CD4-positive, alpha-beta T cell treated with Interleukin-15 for 1 hour (primary cell): ENCODE results near the gene PRSS50.
"Not testable (repeated sequence)": the region's sequence is repeated elsewhere in the genome, so short reads cannot be mapped to it uniquely, and the experiment has no call there.

ENCODE experiments used
- DNase-seq: peaks from one replicate; pipeline ENCODE4 v3.0.0-alpha.2; 2020

PRSS50 gene

DNA sequence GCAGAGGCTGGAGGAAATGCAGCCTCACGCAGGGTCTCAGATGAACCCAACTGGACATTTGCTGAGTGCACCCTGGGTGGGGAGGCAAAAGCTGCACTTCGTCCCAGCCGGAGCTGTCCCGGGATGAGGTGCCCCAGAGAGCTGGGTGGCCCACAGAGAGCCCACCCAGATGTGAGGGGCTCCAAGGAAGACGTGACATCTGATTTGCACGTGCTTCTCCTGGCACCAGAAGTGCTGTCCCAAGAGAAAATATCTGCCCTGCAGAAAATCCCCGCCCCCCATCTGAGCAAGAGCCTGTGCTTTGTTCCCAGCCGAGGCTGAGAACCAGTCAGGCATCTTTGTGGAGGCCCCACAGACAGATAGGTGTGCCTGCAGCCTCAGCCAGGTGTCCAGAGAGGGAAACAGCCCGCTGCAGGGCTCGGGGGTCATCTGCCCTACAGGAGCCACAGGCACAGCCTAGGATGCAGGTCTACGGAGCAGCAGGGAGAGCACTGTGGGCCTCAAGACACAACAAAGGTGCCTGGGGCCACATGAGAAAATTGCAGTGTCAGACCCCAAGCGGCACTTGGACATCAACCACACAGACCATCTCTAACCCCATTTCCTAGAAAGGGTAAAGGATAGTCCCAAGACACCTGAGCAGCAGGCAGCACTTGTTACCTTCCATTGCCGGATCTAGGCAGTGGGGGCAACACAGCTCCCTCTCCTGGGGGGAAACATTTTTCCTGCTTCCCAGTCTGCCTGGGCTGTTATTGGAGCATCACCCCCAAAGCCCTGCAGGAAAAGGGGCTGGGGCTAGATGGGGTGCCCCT is 10.7 kb downstream of the PRSS50 start:
- peak; percentile 9 for DNase-seq

DNA sequence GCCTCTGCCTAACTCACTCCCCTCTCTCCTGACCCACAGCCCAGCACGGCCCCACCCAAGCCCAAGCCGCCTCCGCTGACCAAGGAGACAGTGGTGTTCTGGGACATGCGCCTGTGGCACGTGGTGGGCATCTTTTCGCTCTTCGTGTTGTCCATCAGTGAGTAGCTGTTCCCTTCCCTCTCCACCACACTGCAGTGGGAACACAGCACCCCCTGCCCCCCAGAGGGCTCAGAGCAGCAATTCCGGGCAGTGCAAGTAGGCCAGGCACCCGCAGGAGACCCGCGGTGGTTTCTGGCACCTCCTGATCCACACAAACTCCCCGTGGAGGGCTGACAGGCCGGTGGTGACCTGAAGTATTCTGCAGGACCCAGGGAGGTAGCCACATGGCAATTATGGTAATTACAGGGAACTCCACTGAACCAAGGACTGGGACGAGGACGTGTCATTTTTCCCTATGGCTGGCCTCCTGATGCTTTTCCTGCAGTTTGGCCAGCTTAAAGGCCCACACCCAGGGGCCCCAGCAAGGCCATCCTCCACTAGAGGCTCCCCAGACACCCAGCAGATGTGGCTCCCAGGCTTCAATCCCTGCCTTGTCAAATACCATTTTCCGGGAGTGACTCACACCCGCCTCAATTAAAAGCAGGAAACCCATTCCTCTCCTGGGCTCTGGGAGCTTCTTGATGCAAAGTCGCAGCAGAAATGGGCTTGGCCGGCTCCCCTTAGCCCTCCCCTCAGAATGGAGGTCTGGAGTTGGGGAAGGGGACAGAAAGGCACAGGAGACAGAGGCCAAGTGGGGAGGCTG is 11.7 kb downstream of the PRSS50 start:
- DNase-seq: peak; percentile 11

DNA sequence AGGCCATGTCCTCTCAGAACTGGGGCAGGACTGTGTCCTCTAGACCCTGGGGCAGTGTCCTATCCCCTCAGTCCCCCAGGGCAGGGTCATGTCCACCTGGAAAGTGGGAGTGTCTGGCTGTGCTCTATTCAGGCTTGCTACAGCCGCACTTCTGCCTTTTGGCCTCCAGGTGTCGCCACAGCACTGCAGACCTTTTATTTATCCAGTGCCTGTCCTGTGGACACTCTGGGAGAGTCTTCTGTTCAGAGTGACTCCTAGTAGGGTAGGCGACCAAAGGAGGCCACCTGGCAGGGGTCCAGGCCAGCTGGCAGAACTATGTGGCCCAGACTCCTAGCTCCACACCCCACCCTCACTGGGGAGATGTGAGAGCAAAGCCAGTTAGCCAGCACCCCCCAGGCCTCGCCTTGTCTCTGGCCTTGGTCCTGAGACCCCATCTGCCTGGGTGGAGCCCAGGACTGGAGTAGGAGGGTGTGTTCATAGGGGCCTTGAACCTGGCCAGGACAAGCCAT is 12.6 kb downstream of the PRSS50 start:
- DNase-seq: peak; percentile 61

DNA sequence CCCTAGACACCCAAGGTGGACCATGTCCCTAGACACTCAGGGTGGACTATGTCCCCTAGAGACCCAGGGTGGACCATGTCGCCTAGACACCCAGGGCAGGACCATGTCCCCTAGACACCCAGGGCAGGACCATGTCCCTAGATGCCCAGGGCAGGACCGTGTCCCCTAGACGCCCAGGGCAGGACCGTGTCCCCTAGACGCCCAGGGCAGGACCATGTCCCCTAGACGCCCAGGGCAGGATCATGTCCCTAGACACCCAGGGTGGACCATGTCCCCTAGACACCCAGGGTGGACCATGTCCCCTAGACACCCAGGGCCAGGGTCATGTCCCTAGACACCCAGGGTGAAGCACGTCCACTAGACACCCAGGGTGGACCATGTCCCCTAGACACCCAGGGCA is 13.3 kb downstream of the PRSS50 start:
- not testable (repeated sequence) for DNase-seq

DNA sequence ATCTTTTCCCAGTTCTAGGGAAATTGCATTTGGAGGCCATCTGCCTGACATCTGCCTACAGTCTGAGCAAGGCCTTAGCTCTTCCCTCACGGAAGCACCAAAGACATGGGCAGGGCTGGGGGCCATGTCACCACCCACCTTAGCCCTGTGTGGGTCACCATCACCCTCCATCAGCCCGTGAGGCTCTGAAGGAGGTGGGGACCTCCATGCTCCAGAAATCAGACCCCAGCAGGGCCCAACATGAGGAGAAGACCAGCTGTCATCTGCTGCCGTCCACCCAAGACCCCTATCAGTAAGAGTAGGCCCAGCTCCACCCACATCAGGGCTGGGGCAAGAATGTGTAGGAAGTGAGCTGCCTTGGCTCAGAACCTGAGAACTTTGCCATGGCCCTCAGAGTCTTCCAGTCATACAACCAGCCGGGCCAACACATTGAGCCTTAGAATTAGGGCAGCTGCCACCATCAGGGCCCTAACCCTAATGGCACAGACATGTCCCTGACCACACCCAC is 14.6 kb downstream of the PRSS50 start:
- DNase-seq: no peak

DNA sequence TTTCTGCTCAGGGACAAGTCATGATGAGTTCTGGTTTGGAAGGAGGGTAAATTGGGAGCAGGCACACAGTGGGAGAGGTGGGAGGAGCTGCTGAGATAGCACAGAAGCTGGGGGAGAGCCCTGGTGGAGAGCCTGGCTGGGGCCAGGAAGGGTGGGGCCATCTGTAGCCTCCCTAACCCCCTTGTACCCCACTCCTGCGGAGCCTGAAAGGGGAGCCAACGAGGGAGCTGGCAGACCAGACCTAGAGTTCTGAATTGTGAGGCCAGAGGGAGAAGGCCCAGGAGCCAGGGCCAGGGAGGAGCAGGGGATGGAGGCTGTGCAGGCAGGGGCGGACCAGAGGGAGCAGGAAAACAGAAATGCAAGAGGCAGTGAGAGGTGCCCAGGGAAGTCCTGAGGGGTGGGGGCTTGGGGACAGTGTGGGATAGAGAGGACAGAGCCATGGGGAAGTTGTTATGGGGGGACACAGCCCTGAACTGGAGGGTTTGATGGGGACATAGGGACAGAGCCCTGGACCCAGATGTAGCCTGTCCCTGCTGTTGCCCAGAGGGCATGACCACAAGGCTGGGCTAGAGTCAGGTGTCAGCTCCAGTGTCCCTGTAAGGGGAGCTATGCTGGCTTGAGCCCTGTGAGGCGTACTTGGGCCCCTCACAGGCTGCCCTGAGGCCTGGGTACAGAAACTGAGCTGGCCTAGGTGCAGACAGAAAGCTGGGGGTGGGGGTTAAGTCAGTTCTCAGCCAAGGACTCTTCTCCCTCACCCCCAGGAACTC is 15.2 kb downstream of the PRSS50 start:
- no peak for DNase-seq

DNA sequence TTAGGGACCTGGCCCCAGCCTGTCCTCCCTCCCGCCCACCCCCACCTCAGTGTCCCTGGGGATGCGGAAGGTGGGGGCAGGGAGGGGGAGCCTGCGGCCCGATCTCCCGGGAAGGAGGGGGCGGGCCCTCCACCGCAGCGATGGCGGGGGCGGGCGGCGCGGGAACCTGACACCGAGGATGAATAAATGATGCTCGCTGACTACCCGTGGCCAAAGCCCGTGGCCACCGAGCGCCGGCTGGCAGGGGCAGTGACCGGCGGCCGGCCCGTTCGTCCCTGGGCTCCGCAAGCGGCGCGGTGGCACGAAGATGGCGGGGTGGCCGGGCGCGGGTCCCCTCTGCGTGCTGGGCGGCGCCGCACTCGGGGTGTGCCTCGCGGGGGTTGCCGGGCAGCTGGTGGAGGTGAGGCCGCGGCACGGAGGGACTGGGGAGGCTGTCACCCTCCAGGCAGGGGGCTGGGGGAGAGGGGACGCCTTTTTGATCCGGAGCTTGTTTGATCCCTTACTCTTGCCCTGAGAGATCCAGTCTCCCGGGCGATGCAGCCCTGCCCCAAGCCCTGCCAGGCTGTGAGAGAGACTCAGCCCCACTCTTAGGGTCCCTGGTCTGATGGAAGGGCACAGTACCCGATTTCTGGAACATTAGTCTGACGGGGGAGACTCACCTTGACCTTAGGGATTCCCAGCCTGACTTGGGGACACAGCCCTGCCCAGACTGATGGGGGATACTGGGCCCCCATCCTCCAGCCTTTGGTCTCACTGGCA is 16.3 kb downstream of the PRSS50 start, which contains the start of gene TMIE:
Gene TMIE (plus strand): TSS at position 212 of the 759 bp plus-strand sequence. CDS start 96 bp downstream, at position 308.
- no peak for DNase-seq

DNA sequence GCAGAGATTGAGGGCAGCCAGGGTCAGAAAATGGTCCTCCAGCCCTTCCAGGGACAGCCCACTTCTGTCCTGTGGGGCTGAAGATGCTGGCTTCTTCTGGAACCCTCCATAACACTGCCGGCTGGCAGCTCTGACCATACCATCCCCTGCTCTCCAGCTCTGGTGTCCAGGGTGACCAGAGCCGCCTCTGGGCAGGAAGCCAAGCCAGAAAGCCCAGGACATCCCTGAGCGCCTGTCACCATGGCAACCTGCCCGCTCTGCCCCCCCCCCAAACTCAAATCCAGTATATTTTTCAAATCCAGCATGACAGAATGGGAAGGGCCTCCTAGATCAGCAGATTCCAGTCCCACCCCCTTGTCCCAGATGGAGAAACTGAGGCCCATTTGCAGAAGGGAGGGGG is 16.9 kb downstream of the PRSS50 start:
- no peak for DNase-seq

DNA sequence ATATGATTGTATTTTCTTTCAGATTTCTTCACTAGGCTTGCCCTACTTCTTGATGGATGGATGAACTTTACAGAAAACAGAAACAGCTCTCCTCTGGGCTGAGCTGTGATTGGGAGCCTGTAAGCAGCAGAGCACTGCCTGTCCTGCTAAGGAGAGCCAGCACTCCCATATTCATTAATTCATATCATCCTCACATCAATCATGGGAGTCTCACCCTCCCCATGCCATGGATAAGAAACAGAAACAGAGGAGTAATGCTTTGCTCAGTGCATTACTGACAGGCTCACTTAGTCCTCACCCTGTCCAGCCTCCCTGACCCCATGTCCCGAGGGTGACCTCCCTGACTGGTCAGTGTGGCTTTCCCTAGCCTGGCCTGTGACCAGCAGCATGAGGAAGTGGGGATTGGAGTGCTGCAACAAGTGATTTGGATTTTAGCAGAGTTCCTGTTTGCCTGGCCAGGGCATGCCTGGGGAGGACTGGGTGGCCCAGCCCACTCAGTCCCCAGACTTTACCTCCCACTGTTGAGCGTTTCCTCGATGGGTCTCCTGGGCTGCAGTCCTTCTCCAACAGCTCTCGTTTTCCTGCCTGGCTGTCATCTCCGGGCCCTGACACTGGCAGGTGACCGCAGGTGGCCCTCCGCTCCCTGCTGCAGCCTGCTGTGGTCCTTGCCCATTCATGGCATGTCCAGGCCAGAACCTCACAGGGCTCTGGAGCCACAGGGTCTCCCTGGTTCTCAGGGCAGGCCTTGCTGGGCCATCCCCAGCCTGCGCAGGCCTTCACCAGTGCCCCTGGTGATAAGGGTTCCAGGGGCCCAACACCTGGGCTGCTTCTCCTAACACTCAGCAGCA is 17.8 kb downstream of the PRSS50 start:
- DNase-seq: peak; percentile 61

DNA sequence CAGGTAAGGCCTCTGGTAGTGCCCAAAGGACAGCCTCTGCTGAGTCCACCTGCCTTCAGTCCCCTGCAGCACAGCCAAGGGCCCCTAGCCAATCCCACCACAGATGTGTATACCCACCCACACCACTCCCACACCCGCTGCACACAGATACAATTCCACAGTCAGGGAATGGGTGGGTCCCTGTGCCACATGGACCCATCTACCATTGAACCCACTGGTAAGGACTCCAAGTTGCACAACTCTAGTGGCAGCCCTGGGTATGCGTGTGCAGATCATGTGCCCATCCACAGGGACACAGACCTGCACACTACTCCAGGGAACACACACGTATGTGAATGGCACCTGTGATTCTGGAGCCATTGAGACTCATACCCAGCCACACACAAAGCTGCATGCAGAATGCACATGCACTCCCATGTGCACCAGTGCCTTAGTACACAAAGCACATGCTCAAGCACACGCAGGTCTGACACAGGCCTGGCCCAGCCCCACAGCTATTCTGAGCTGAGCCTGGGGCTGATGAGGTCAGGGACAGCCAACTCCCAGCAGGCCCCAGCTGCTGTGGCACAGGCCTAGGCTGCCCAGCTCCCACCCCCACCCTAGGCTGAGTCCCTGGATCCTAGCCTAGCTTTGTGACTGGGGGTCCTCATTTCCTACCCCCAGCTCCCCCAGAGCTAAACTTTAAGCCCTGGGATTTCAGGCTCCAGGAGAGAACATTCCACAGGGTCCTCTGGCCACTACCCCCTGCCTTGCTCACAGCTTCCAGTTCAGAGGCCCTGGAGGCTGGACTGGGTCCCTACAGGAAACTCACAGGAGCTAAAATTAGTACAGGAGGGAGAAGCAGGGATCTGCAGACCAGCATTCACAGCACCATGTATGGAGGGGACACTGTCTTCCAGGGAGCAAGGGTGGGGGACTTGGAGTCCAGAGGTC is 21.4 kb downstream of the PRSS50 start:
- no peak for DNase-seq

DNA sequence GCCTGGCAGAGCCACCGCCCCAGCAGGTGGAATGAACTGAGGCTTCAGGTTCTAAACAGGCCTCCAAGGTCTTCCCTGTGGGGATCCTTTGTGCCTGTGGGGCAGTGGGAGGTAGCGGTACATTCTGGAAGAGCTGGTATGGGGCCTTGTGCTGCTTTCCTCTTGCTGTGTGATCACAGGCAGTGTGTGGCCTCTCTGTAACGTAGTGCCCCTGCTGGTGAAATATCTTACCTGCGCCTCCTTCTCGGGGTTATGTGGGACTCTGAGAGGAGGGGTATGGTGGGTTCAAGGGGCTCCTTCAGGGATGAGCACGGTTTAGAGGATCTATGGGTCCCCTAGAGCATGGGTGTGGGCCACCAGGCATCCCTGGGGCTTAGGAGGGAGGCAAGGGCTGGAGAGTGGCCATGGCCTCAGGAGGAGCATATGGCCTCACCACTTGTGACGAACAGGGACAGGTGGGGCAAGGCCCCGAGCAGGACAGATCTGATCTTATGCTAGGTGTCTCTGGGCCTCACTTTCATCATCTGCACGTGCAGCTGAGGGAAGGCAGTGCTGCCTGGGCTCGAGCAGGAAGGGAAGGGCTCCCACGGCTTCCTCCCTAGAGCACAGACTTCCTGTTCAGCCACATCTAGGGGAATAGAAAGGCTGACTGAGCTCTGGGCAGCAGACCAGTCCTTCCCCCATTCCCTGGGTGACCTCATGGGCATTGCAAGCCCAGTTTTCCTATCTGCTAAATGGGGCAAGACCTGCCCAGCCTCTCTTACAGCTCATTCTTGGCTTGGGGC is 22.3 kb downstream of the PRSS50 start:
- peak; percentile 64 for DNase-seq

DNA sequence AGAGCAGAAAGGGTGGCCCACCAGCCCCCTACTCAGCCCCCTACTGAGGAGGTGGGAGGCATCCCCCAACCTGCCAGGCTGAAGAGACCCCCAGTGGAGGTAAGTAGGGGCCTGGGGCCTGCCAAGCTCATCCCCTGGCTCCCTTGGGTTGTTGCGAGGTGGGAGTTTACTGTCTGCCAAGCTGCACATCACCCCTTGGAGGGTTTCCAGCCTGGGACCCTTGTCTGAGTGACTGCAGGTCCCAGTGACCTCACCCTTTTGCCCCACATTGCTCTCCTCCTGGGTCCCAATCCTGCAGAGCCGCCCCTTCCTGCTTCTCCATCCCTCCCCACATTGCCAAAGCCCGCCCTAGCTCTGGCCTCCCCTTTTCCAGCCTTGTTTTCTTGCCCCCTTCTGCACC is 23.1 kb downstream of the PRSS50 start:
- no peak for DNase-seq

DNA sequence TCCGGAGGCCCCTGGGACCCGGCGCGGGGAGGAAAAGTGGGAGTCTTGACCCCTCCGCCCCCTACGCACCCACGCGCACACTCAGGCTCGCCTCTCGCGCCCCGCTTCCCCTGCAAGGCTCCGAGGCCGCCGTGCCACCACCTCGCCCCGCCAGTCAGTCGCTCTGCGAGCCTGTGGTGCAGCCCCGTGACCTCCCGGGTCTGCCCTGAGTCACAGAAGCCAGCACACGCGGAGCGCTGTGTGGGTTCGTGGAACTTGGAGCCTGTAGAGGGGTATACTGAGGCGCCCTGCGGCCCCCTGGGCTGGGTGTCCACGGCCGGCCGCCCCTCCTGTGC is 23.8 kb downstream of the PRSS50 start:
- DNase-seq: peak; percentile 51

DNA sequence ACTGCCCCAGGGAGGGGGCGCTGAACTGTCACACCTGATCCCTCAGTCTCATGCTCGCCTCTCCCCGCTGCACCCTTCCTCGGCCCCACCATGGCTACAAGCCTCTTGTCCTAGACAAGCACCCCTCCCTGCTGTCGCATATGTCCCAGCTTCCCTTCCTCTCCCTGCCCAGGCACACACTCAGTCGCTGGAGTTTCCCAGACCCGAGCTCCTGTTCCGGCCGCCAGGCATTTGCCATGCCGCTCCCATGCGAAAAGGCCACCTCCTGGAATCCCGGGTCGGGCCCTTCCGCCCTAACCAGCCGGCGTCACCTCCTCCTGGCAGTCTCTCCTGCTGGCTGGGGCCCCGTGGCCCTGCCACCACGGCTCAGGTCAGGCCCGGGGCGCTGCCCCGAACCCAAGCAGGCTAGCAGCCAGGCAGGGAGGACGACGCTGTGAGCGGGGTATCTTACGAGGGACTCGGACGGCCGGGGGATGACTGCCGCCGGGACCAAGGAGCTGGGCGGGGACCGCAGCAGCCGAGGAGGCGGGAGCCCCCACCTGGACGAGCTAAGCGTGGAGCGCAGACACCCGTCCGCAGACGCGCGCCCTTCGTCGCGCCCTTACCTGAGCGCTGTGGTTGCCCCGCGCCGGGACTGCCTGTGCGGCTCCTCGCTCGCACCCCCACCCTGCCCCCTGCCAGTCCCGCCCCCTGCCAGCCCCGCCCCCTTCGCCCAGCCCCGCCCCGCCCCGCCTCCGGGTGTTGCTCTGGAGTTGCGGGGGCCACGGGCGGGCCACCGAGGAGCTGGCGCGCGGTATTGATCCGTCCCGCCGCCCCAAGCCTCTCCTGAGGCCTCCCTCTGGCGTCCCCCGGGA is 24.4 kb downstream of the PRSS50 start, which contains the start of gene ALS2CL:
Gene ALS2CL (minus strand): TSS at position 642 of the 854 bp plus-strand sequence. CDS start 4,239 bp downstream, outside the sequence.
- peak; percentile 79 for DNase-seq

DNA sequence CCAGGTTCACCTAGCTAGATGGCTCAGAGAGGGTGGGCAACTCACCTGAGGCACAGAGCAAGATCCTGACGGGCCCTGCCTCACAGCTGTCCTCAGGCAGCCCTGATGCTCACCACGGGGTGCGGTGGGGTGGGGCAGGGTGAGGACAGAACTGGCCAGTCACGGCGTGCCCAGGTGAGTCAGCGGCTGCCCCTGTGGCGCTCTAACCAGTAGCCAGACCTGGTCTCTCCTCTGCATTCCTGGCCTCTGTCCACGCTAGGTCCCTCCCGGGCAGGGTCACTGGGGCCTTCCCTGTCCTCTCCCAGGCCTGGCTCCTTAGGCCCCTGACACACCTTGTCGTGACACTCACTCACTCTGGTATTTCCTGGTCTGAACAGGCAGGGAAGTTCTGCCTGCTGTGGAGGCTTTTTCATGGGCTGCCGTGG is 25.1 kb downstream of the PRSS50 start:
- DNase-seq: no peak

DNA sequence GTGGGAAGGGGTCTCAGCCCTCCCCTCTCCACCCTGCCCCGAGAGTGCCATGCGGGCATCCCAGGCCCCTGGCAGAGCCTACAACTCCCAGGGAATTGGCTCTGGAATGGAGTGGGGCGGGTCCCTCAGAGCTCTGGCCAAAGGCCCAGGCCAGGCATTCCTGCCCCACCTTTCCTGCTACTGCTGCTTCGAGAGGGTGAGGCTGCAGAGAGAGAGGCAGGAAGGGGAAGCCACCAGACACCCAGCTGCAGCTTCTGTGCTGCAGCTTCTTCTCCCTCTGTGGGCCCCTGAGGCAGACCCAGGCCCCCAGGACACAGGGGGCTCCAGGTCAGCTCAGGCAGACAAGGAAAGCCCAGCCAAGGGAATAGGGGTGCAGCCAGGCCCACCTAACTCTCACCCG is 26.9 kb downstream of the PRSS50 start:
- no peak for DNase-seq

DNA sequence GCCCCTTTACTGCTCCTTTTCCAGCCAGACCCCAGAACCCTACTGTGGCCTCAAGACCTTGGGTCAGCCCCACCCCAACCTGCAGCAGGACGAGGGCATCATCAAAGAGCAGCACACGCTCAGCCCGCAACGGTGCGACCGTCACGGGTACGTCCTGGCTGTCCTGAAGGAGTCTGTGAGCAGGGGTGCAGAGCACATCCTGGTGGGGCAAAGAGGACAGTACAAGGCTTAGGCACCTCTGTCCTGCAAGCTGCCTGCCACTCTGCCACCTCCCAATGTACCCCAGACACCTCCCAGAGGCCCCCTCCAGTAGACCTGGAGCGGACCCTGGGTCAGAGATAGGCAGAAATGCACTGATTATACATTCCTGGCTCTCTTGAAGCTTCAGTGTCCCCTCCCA is 32.2 kb downstream of the PRSS50 start:
- DNase-seq: no peak

DNA sequence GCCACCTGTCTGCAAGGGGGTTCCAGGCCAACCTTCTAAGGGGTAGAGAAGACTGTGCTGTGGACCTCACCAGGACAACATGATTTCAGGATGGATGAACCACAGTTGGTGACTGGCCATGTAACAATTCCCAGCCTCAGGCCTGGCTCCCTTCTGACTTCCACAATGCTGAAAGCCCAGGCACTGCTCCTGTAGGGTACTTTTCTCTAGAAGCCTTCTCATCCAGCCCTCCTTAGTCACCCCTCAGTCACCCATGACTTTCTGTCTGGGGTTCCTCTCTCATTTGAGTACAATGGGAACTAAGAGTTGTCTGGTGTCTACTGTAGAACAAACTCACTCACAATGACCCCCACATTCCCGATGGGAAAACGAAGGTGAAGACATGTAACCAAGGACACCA is 32.8 kb downstream of the PRSS50 start:
- no peak for DNase-seq
